HG02981 (cell line): ENCODE measurements around the gene ARSJ.

ENCODE experiments used
- ATAC-seq: cut with Tn5 transposase; IDR thresholded peaks from one replicate; pipeline ENCODE4 v1.9.1; 2021; ENCODE audit warnings: mild to moderate bottlenecking, moderate library complexity; ENCODE audit not compliant: unreplicated experiment

ARSJ gene

DNA sequence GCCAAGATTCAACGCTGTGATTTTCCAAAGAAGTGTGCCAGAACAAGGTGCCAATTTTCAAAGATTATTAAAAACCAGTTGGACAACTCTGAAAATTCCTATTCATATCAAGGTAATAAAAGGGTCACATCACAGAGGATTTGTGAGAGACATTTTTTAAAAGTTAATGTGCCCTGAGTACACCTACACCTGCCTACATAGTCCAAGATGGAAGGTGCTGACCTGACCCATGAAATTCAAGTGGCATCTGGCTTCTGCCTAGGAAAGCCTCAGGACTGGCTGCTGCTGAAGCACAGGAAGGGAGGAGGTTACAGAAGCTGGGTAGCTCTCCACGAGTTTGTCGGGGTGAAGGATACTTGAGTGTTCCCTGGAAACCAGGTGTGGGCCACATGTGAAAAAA is 11.4 kb upstream of the ARSJ start:
- ATAC-seq, result no peak

- no peak for ATAC-seq
Measured at GRCh38 chr4:113987382-113987941, 8.0 kb upstream of the ARSJ start.

DNA sequence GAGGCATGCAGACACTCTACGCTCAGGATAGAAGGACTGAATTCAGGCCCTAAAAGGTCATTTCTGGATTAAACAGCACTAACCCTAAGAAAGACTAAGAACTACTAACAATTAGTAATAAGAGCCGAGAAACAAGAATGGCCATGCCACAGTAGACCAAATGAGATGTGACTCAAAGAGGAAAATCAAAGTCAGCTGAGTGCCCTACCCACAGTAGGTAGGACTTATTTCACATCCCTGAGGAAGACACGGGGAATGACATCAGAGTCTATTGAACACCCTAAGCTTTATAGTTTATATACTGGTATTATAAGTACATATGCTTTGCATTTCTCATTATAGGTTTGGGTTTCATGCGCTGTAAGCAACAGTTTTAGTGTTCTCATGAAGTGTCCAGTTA is 2.7 kb upstream of the ARSJ start:
- no peak for ATAC-seq

GRCh38 chr4:113981591-113981990 is 2.1 kb upstream of the ARSJ start:
- no peak for ATAC-seq

DNA sequence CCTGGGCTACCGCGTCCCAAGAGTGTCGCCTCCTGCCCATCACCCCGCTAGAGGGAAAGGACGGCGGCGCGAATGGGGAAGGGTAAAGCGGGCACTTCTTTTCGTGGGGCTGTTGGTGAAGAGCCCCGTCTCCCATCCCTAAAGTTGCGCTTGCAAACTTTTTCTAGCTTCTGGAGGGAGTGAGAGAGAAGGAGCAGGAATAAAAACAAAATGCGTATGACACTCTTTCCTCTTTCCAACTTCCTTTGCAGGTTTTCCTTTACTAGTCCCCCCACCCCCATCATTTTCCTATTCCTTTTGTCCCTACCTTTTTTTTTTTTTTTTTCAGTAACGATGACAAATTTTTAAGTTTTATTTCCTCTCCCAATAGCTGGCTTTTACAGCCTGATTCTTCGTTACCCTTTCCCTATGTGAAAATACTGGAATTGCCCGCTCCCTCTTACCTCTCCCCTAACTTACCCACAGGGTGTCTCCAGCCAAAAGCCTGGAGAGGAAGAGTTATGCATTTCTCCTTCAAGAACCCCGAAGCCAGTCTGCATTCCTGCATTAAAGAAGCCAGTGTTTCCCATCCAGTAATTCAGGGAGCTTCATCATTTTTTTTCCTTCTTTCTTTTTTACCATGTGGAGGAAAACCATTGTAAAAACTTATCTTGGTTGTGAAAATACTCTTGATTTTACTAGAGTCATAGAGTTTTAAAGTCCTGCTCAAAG is 613 bp upstream of the ARSJ start:
- ATAC-seq, result no peak

GRCh38 chr4:113978561-113979147 is 793 bp downstream of the ARSJ start:
- no peak for ATAC-seq

DNA sequence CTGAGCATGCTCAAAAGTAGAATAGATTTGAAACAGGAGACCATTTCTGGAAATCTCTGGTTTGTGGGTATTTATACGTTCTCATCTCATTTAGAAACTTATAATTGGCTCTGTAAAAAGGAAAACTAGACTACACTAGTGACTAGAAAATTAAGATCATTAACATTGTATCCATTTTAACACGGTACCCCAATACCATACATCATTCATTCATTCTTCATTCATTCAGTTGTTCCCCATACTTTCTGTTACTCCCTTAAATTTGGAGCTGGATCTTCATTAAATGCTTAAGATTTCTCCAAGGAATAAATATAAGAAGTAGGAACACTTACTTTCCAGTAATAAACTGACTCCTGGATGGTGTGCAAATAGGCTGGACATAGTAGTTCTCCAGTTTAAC is 1.3 kb downstream of the ARSJ start:
- no peak for ATAC-seq

DNA sequence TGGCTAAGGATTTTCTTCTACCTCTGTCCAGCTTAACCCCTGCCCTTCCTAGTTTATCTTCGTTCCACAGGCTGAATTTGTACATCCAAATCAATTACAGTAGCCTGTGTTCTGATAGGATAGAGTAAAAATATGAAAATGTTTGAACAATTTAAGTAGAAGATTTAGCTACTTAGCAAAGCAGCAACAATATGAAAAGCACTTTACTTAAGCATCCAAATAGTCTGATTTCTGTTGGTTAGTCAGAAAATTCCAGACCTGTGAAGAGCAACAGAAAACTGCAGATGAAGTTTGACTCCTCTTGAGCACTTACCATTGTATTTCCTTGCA is 2.0 kb downstream of the ARSJ start:
- no peak for ATAC-seq

DNA sequence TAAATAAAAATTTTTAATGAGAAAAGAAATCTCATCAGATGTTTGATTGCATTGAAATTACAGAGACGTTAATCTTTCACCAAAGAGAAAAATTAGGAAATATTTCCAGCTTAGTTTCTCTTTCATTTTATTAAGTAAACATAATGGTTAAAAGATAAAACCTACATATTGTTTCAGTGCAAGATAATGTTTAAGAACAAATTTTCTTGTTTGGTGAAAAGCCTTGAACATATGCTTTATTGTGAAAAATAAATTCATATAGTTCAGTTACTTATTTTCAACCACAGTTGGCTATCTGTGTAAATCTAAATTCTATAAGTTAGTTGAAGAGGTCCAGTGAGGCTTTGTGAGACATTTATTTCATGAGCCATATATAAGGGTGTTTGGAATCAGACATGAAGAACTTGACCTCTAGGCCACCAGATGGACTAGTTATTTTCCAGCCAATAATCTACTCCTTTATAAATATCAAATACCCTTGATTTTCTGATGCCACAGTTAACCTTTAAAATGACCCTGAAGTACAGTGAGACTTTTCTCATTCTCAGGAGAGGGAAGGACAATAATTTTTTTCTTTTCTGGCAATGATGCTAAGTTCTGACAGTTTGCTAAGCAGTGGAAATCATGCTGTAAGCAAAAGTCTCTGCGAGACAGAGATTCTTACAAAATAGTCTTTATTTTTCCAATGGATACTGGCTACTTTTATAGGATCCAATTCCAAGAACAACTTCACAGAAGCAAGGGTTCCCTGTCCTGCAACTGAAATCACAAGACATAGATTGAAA is 2.5 kb downstream of the ARSJ start:
- ATAC-seq, result no peak

DNA sequence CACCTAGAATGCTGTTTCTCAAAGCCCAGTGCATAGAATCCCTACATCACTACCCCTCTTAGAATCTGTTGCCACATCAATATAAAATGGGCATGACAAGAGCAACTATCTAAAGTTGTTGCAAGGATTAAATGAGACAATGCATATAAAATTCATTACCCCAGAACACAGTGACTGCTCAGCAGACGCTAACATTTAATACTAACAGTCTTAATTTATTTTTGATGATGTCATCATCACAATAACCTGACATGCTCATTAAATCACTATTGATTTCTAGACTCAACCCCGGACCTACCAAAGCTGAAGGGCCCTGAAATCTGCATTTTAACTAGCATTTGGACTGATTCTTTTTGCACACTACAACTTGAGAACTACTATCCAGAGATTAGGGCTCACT is 3.9 kb downstream of the ARSJ start:
- no peak for ATAC-seq

- ATAC-seq, result no peak
Measured at GRCh38 chr4:113974467-113974866, 5.0 kb downstream of the ARSJ start.

DNA sequence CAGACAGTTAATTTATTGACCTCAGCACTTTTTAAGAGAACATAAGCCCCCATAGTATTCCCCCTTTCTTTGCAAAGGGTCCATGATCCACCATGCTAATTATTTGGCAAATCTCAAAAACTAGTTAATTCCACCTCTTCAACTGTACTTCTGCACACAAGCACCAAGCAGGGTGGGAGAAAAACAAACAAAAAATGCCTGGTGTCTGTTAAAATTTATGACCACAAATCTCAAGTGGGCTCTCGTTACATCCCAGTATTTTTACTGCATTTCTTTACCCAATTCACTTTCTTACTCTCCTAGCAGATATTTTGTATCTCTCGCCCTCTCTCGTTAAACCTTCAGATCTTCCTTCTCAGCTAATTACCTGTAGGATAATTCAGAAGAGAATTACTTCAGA is 6.1 kb downstream of the ARSJ start:
- no peak for ATAC-seq

DNA sequence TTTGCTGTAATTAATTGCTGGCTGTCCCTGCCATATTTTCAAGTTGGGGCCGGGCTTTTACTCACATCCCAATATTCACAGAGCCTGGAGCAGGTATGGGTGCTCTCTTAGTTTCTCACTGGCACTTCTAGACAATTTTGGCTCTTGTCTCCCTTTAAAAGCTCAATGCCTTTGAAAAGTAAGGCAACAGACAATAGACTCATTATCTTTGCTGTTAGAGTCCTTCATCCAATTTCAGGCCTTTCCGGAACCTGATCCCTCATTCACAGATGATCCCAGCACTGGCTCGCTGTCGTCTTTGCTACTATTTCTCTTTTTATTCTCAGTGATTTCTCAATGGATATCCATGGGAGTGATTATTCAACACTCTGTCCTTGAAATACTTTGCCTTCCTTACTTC is 6.7 kb downstream of the ARSJ start:
- no peak for ATAC-seq

DNA sequence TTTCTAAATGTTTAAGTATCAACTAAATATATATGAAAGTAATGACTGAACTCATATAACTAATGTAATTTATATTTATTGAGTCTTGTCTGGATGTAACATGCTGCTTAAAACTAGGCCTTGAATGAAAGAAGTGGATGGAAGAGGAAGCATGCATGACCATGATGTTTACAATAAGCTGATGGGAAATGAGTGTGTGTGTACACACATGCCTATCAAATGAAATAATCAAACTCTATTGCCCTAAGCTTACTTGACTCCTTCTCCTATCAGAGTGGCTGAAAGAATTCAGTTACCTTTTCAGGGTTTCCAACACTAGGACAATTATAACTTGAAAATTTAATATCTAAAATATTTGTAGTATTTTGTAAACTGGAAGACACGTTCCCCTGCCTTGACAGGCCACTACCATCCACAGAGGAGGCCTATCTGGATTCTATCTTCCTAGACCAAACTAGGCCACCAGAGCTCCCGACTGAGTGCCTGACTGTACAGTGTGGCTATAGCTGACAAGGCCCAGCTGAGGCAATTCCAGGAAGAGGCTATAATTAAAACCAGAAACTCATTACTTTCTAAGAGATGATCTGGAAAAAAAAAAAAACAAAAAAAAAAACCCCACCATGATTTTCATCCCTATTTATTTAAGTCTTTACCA is 7.6 kb downstream of the ARSJ start:
- ATAC-seq, result no peak

- ATAC-seq, result no peak
Measured at GRCh38 chr4:113969709-113970334, 9.6 kb downstream of the ARSJ start.

DNA sequence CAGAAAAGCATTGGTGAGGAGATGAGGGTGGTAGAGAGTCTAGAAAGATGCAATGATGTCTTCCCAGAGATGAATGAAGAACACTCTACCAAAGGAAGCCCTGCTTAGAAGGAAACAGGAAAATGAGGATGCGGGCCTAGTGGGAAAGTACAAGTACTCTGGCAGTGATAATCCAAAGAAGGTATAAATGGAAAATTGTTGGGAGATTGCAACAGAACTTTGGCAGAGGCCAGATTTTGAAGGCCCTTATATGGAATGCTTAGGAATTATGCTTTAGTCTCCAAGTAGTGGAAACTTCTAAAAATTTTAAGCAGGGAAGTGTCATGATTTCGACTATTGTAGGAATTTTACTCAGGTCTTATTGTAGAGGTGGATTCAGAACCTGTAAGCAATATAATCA is 11.0 kb downstream of the ARSJ start:
- ATAC-seq, result no peak

DNA sequence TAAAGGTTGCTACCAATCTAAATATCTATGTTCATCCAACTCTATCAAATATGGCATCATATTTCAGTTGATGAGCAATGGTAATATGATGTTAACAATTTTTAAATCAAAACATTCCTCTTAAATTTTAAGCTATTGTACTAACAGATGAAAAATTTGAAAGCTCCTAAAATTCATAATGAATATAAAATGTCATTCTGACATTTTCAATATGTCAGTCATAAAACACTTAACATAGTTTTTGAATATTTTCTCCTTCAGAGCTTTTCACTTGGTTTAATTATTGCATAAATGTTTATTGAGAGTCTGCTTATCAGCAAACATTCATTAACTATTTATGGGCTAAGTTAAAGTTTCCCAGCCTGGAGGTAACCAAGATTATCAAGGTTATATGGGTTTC is 11.8 kb downstream of the ARSJ start:
- no peak for ATAC-seq

GRCh38 chr4:113962719-113963265 is 16.7 kb downstream of the ARSJ start:
- no peak for ATAC-seq

GRCh38 chr4:113962016-113962347 is 17.5 kb downstream of the ARSJ start:
- no peak for ATAC-seq

DNA sequence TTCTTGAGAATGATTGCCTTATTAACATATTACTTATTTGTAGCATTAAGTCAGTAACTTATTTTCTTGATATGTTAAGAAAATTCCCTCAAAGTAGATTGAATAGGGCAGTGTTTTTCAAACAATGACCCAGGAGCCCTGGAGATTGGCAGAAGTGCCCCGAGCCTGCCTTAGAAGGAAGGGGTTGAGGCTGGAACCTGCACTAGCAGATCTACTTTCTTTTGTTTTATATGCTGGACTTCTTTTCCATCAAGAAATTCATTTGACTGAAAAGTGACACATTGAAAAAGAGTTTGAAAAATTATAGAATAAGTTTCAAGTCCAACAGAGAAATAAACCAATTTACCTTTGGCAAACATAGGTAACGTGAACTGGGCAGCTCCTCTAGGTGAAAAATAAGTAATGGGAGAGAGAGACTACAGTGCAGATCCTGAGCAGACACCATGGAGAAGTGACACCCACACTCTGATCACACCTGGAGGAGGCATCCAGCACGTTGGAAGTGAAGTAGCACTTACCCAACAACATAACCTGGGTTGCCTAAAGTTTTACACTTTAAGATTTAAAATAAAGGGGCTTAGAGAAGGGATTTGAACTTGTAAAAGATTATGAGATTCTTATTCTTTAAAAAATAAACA is 18.6 kb downstream of the ARSJ start:
- no peak for ATAC-seq
